Left lung (tissue), 10 donors: ENCODE measurements around the gene CPZ. TPM values are rescaled to one million over a fixed set of nuclear protein-coding genes. Genes with fewer than 3 reads are reported as not detected.

Experiments
- ATAC-seq: fragments of 200-7000 bp; cut with Tn5 transposase; one replicate; pipeline ENCODE4 v1.9.1; 2020; ENCODE audit warnings: moderate library complexity
- DNase-seq, 4 donors: peaks; one replicate each; pipeline ENCODE4 v3.0.0-alpha.2; 2013 to 2020
- H3K27ac ChIP-seq, 2 donors: fragments of 200-600 bp; sonication (generic) in 1 of 2; one replicate each; pipeline versions ENCODE4 v1.5.0 to v1.8.0; 2020 to 2021
- H3K27me3 ChIP-seq, 2 donors: fragments of 200-600 bp; sonication (generic) in 1 of 2; one replicate each; pipeline versions ENCODE4 v1.5.0 to v1.8.0; 2020 to 2021
- H3K36me3 ChIP-seq, 2 donors: fragments of 200-600 bp; sonication (generic) in 1 of 2; one replicate each; pipeline versions ENCODE4 v1.5.0 to v1.8.0; 2020 to 2021
- H3K4me1 ChIP-seq, 2 donors: fragments of 200-600 bp; one replicate each; pipeline ENCODE4 v1.8.0; 2021
- H3K4me3 ChIP-seq, 2 donors: fragments of 200-600 bp; sonication (generic) in 1 of 2; one replicate each; pipeline versions ENCODE4 v1.5.0 to v1.8.0; 2020 to 2021; ENCODE audit warnings: mild to moderate bottlenecking in 1 of 2
- H3K9me3 ChIP-seq, 2 donors: fragments of 200-600 bp; sonication (generic) in 1 of 2; one replicate each; pipeline versions ENCODE4 v1.5.0 to v1.8.0; 2020 to 2021
- CTCF ChIP-seq, 2 donors: fragments of 200-600 bp; sonication (generic) in 1 of 2; IDR thresholded peaks; one replicate each; pipeline versions ENCODE4 v1.5.0 to v1.8.0; 2021; ENCODE audit warnings: antibody characterized with exemption in 2 of 2
- intact Hi-C, 2 donors: fragments of 100-400 bp; cut with DNase I; formaldehyde crosslinking; loops; one replicate each; pipeline versions ENCODE4 v1.11.2 to v1.14.2; 2022
- polyA plus RNA-seq, 6 donors: library from polyadenylated mRNA; unstranded; fragments of 120-200 nt; gene quantifications; one replicate each; pipeline ENCODE4 v1.2.1, GENCODE V29; 2013; ENCODE audit not compliant: insufficient read length in 6 of 6
- total RNA-seq, 2 donors: library from RNA; stranded (reverse); fragmentation: NEBNext Ultra II Directional; extraction: Animal tissue kit (Norgen Biotek cat#: 25700); gene quantifications; one replicate each; pipeline ENCODE4 v1.2.1, GENCODE V29; 2021
- donor health status: DM: no; HTN: yes; CAD: no.
- donor health status: DM: no; HTN: no; CAD: no.

CPZ gene
- total and polyA plus RNA-seq, 8 donors, result 1.3 to 18.4 (median 3.2) TPM

GRCh38 chr4:8599657-8600056 lies 7.1 kb downstream of the CPZ start:
- H3K27me3 ChIP-seq, result peaks cover 0 to 26% of the 10 kb centered on the region in 2 donors
- no peak overlapping the region for H3K4me3 ChIP-seq
- no peak overlapping the region for H3K27ac ChIP-seq
- no peak for TF ChIP-seq CTCF (IDR thresholded peaks at IDR 0.05)
- DNase-seq (peak in 1 of 4 donors; percentile 57), ATAC-seq (no peak)
- no peaks in the 10 kb centered on the region for H3K4me1 ChIP-seq
- H3K9me3 ChIP-seq, result no peaks in the 10 kb centered on the region
- no peaks in the 10 kb centered on the region for H3K36me3 ChIP-seq
- intact Hi-C loops, result loop anchor here in 1 of 2 donors (5.0 kb wide), 1 partner anchor 132 kb away; no protein-coding TSS in a partner anchor

GRCh38 chr4:8600266-8600665 lies 7.7 kb downstream of the CPZ start:
- Histone ChIP-seq H3K27ac (no peak overlapping the region), H3K4me3 (no peak overlapping the region), H3K4me1 (no peaks in the 10 kb centered on the region), H3K9me3 (no peaks in the 10 kb centered on the region), H3K27me3 (peaks cover 0 to 20% of the 10 kb centered on the region in 2 donors), H3K36me3 (no peaks in the 10 kb centered on the region)
- no peak for TF ChIP-seq CTCF (IDR thresholded peaks at IDR 0.05)
- intact Hi-C loops, result no loop called here
- ATAC-seq, result no peak
- DNase-seq, result peak in 1 of 4 donors; percentile 44

GRCh38 chr4:8600686-8601085 lies 8.1 kb downstream of the CPZ start:
- no peaks in the 10 kb centered on the region for H3K4me1 ChIP-seq
- H3K9me3 ChIP-seq, result no peaks in the 10 kb centered on the region
- no peak for ATAC-seq
- no peak overlapping the region for H3K4me3 ChIP-seq
- H3K27ac ChIP-seq, result no peak overlapping the region
- TF ChIP-seq CTCF (IDR thresholded peaks at IDR 0.05), result no peak
- peak in 1 of 4 donors; percentile 69 for DNase-seq
- H3K36me3 ChIP-seq, result no peaks in the 10 kb centered on the region
- intact Hi-C loops, result no loop called here
- peaks cover 0 to 17% of the 10 kb centered on the region in 2 donors for H3K27me3 ChIP-seq

GRCh38 chr4:8601086-8601485 lies 8.5 kb downstream of the CPZ start:
- H3K27me3 ChIP-seq, result peaks cover 0 to 17% of the 10 kb centered on the region in 2 donors
- intact Hi-C loops, result no loop called here
- no peaks in the 10 kb centered on the region for H3K9me3 ChIP-seq
- H3K36me3 ChIP-seq, result no peaks in the 10 kb centered on the region
- no peaks in the 10 kb centered on the region for H3K4me1 ChIP-seq
- H3K4me3 ChIP-seq, result no peak overlapping the region
- no peak for ATAC-seq
- TF ChIP-seq CTCF (IDR thresholded peaks at IDR 0.05), result no peak
- DNase-seq, result peak in 1 of 4 donors; percentile 72
- no peak overlapping the region for H3K27ac ChIP-seq

GRCh38 chr4:8601556-8601955 lies 9.0 kb downstream of the CPZ start:
- ATAC-seq (no peak), DNase-seq (peak in 1 of 4 donors; percentile 52)
- Histone ChIP-seq H3K9me3 (no peaks in the 10 kb centered on the region), H3K27ac (no peak overlapping the region), H3K27me3 (peaks cover 0 to 20% of the 10 kb centered on the region in 2 donors), H3K36me3 (no peaks in the 10 kb centered on the region), H3K4me1 (no peaks in the 10 kb centered on the region), H3K4me3 (no peak overlapping the region)
- no peak for TF ChIP-seq CTCF (IDR thresholded peaks at IDR 0.05)
- intact Hi-C loops, result no loop called here
